Hematopoietic multipotent progenitor cell (in vitro differentiated cells): ENCODE results near the gene RASA2. TPM values are rescaled to one million over a fixed set of nuclear protein-coding genes. Genes with fewer than 3 reads are reported as not detected.
"Not testable (repeated sequence)": the region's sequence is repeated elsewhere in the genome, so short reads cannot be mapped to it uniquely, and the experiment has no call there.

Experiments used
- DNase-seq, 3 donors: peaks; one replicate each; pipeline ENCODE4 v3.0.0-alpha.2; 2011 to 2015; ENCODE audit warnings: low read depth in 2 of 3, low spot score in 2 of 3
- total RNA-seq: library from RNA; depleted of rRNA; stranded (reverse); fragments of >200 nt; gene quantifications from one replicate; pipeline ENCODE4 v1.2.3, GENCODE V29; 2012

The RASA2 gene
- total RNA-seq, 1 donor, result 11.6 TPM

DNA sequence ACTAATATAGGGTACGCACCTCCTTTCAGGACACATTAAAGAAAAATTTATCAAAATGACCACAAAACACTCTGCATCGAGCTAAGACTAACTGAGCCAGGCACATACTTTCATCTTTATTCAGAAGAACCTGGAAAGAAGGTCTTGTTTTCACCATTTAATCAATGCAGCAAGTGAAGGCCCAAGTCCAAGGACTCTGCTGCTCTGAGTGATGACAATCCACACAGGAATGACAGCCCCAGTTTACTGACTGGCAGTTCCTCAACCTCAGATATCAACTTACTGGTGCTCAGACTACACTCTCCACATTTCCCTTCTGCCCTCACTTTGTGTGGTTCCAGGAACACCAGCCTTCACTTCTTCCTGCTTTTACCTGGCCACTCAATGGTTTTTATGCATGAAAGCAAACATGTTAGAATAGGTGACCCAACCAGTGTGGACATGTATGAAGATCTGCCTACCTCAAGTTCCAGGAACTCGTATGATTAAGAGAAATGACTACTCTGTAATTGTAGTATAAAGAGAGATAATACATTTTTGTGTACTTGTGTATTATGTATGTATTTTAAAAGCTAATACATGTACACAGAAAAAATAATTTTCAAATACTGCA is 29.1 kb upstream of the RASA2 start:
- DNase-seq, result no peak

DNA sequence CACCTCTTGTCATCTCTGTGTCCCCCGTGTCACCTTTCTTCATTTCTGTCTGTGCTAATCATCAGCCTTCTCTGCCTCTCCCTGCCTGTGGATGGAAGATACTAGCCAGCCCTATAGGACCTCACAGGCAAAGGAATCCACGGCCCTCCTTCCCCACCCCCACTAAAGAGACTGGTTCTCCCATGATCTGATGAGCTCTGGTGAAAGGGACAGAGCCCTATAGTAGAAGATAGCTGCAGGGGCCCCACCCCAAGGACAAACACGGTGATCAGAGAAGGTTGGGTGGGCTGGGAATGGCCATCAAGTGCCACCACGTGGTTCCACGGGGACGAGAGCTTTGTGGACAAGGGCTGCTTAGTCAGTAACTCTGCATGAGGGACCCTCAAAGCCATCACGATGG is 27.8 kb upstream of the RASA2 start:
- DNase-seq, result no peak

DNA sequence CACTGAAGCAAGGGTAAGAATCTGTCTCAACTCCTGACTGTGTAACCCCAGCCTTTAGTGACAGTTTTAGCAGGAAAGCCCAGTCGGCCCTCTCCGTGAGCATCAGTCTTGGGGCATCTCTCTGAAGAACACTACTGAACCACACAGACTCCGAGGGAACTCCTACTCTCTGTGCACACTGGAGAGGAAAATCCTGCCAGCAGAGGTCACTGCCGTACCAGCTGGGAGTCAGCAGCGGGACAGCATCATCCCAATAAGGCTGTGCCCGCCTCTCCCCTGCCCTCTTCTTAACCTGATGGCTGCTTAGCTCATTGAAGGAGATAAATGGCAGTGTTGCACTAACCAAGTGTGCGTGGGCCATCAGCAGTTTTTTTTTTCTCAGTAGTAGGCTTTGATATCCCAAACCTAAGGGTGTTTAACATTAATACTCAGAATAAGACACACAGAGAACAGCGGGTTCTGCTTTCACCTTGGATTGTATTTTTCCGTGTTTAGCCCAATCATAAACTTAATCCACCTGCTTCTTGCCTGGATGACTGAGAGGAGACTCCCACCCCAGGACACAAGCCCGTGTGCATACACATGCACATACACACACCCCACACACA is 26.6 kb upstream of the RASA2 start:
- DNase-seq, result peak; percentile 65 to 91 (median 78)

DNA sequence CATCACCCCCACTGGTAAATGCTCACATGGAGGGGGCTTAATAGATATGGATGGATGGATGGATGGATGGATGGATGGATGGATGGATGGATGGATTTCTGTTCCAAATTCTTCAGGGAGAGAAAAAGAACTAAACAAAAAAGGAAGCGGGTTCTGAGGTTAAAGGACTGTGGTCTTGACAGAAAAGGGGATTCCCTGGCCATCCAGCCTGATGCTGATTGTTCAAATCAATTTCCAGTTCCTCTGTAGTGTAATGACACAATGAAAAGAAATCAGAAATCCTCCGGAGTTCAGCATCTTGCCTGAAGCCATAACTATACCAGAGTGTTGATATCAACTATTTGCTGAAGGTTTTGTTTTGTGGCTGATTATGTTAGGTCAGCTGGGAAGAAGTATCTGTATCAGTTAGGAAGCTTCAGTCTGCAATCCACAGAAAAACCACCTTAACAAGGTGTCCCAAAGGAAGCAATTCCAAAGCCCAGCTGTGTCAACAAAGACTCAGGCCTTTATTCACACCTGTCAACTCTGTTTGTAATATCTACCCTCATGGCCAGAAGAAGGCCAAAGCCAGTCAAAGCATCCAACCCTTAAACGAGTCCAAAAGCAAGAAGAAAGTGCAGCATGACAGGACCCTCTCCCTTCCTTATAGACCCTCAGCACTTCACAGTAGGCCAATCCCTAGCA is 24.5 kb upstream of the RASA2 start:
- DNase-seq, result peak in 1 of 3 donors; percentile 46

DNA sequence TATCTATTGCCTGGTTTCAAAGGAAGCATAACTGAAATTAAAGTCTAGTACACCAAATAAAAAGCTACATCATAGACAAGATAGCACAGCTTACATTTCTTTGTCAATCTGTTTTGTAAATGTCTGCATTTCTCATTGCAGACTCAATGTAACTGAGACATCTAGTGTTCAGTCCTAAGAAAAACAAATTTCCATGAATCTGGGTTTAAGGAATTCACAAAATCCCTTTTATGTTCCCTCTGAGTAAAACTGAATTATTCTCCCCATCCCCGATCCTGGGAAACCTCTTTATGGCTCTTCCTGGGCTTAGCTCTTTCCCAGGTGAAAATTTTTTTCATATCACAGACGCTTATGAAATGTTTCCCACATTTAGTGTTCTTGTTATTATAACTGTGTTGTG is 21.6 kb upstream of the RASA2 start:
- no peak for DNase-seq

DNA sequence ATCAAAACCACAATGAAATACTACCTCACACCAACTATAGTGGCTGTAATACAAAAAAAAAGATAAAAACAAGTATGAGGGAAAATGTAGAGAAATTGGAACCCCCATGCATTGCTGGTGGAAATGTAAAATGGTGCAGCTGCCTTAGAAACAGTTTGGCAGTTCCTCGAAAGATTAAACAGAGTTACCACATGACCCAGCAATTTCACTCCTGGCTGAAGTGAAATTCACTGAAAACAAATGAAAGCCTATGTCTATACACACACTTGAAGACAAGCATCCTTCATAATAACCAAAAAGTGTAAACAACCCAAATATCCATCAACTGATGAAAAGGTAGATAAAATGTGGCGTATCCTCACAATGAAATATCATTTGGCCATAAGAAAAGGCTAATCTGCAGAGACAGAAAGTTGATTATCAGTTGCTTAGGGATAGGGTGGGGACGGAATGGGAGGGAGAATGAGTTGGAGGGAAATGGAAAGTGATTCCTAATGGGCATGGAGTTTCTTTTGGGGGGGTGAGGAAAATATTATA is 20.1 kb upstream of the RASA2 start:
- no peak for DNase-seq

DNA sequence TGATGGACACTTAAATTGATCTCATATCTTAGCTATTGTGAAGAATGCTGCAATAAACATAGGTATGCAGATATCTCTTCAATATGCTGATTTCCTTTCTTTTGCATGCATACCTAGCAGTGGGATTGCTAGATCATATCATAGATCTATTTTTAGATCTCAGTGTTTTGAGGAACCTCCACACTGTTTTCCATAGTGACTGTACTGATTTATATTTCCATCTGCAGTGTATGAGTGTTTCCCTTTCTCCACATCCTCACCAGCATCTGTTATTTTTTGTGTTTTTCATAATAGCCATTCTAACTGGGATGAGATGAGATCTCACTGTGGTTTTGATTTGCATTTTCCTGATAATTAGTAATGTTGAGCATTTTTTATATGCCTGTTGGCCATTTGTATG is 17.1 kb upstream of the RASA2 start:
- no peak for DNase-seq

DNA sequence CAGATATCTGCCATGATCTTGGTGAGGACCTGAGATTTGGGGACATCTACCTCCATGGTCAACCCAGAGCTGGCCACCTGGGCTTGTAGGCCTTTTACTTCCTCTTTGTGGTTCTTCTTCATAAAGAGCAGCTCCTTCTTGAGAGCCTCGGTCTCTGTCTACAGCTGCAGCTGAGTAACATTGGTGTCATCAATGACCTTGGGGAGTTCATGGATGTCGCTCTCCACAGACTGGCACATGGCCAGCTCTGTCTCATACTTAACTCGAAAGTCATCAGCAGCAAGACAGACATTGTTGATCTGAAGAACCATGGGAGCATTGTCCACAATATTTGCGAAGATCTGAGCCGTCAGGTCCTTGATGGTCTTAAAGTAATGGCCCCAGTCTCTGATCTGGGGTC is 15.7 kb upstream of the RASA2 start:
- no peak for DNase-seq

DNA sequence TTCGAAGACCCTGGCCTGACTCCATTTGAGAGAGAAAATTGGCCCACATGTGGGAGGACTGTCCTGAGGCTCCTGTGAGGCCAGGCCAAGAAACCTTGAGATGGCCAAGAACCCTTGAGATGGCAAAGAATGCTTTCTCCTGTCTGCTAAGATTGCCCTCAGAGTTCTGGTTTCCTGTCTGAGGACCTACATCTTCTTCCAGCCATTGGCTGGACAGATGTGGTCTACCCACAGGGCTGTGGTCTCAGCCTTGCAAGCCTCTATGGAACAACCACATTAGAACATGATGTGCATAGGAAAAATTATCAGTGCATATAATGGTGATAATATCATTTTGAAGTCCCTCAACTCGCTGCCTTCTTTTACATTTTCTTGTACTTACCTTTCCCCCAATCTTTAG is 10.8 kb upstream of the RASA2 start:
- peak in 1 of 3 donors; percentile 55 for DNase-seq

DNA sequence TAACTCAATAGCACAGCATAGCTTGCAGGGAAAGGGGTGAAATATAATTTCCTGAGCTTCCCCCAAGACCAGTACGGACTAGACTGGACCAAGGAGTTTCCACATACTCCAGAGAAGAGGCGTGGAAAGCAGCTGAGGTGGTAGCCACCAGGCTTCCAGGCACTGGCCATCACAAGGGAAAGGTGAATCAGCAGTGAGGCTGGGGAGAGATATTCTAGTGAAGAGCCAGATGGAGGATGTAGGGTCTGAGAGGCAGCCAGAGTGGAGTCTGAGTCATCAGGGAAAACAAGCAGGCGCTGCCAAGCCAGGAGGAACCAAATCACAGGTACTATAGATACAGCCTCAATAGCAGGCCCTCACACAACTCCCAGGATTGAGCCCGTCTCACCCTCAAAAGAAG is 9.6 kb upstream of the RASA2 start:
- DNase-seq, result peak in 1 of 3 donors; percentile 32

DNA sequence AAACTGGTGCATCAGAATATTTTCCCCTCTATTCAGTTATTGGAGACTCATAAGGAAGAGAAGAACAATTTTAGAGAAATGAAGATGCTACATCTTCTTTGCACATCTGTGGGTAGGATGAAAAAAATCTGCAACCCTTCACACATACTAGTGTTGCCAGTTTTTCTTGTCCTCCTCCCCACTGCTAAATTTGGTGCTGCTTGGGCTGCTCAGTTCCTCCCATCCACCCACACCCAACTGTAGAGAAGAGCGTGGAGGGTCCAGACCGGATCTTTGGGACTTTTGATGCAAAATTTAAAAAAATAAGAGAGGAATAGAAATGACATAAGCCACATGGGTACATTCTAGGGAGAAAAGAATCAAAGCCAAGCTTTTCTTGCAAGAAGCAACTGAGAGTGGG is 8.7 kb upstream of the RASA2 start:
- DNase-seq, result no peak

DNA sequence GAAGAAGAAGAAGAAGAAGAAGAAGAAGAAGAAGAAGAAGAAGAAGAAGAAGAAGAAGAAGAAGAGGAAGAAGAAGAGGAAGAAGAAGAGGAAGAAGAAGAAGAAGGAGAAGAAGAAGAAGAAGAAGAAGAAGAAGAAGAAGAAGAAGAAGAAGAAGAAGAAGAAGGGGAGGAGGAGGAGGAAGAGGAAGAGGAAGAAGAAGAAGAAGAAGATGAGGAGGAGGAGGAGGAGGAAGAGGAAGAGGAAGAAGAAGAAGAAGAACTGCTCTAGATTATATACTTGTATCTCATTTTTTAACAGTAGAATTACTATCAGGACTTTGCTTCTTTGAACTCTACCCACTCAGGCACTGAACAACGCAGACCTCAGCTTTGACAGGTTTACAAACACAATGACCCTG is 8.0 kb upstream of the RASA2 start:
- DNase-seq, result not testable (repeated sequence)

DNA sequence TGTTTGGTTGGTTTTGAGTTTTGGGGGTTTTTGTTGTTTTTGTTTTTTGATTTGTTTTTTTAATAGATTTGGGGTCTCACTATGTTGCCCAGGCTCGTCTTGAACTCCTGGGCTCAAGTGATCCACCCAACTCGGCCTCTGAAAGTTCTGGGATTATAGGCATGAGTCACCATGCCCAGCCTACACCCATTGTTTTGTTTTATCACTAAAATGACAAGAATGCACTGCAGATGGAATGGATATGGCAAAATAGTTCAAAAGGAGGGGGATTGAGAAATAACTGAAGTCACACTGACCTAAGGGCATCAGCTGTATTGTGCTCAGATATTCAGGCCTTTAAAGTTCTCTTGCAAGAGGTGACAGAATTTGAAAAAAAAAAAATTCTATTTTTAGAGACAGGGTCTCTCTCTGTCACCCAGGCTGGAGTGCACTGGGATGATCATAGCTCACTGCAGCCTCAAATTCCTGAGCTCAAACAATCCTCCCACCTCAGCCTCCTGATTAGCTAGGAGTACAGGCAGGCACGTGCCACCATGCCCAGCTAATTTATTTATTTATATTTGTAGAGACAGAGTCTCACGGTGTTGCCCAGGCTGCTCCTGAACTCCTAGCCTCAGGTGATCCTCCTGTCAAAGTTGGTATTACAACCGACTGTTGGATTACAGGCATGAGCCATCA is 4.4 kb upstream of the RASA2 start:
- DNase-seq, result no peak

DNA sequence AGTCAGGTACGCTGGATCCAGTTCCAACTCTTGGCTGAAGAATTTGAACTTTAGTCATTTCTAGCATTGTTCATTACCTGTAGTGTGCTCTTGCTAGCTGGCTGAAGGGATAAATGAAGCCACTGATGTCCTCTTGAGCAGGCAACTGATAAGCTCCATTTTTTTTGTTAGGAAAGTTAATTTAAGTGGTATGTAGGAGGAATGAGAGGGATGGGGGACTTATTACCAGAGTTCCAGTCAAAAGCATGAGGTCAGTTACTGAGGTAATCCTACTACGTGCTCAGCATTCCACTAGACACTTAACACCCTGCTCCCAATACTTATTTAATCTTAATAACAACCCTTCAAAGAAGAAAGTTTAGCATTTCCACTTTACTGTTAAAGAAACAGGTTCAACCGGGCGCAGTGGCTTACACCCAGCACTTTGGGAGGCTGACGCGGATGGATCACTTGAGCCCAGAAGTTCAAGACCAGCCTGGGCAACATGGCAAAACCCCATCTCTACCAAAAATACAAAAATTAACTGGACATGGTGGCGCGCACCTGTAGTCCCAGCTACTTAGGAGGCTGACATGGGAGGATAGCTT is 2.0 kb upstream of the RASA2 start:
- DNase-seq, result no peak

DNA sequence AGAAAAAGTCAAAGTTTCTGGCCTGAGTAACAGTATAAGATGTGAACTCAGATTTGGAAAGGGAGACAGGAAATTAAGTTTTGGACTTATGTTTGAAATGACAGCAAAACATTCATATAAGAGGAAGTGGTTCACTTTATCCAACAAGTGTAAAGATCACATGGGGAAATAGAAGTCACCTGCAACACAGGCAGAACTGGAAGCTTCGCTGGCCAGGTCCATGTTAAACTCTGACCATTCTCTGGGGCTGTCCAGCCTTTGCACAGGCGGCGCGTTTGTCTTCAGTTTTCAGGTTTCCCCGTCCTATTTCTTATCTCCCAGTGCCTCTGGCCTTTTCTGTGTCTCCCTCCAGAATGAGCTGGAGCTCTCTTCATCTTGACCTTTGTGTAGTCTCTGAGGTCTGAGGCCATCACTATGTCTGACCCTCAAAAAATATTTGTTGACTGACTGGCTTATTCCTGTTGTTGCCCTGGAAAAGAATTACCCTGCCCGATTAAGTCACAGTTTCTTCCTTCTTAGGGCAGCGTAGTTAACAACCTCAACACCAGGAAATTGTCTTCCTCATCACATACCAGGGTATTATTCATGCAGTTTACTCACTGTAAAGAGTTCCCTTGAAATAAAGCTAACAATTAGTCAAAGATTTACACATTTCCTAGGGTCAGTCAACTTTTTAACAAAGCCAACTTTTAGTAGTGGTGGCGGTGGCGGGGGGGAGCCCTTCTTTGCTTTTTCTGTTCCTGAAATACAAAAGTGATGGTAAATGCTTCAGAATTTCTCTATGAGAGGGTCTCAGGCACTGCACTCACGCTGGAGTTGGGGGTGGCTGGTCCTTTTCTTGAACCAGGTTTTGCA is 959 bp upstream of the RASA2 start:
- peak in 2 of 3 donors; percentile 30 to 37 for DNase-seq

DNA sequence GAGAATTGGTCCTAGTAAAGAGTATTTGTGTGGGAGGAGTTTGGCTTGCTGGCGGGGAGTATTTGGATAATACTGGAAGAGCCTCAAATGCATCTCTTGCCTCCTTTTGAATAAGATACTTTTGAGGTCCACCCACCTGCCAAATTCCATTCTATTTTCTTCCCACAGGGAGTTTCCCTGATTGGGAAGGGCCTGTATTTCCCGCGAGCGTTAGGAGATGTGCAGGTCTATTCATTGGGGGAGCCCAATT is 406 bp upstream of the RASA2 start:
- DNase-seq, result peak in 1 of 3 donors; percentile 7

DNA sequence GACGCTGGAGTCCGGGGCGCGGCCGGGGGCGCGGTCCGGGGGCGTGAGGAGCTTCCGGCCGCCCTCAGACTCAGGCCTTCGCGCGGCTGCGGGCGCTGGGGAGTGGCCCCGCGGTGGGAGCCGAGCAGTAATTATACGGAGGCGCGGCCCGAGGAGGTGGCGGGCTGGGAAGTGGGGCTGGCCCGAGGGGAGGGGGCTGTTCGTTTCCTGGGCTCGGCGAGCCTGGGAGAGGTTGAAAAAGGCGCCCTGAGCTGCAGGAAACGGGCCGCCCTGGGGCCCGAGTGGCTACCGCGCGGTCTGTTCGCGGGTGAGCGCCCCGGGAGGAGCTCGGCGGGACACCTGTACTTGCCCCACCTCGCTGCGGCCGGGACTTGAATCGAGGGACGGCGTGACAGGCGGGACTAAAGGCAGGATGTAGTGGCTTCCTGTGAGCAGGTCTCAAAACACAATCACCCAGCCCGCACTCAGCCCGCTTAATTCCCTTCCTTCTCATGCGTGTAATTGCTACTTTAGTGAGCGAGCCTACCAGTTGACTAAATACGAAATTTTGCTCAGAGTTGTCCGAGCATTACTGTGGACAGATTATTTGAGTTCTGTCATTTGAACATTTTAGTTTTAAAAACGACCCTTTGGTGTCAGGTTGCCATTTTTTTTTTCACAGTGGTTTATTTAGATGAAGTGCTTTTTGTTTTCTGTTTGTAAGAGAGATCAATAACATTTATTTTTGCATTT is 860 bp downstream of the RASA2 start:
- DNase-seq, result peak; percentile 60 to 84 (median 83)

DNA sequence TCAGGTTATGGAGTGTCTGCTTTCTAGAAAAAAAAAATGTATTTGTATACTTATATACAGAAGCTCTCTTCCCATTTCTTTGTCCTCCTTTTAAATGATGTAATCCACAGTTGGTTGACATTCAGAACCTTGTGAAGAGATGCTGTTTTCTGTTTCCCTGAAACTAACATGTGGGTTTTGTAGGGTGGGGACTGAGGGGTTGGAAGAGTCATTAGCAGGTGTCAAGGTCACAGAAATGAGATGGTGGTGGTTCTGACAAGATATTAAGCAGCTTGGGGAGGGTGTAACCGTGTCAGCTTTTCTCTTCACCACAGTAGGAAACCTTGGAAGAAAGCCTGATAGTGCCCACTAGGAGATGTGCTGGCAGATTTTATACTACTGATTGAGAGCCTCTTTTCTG is 2.4 kb downstream of the RASA2 start:
- DNase-seq, result no peak

DNA sequence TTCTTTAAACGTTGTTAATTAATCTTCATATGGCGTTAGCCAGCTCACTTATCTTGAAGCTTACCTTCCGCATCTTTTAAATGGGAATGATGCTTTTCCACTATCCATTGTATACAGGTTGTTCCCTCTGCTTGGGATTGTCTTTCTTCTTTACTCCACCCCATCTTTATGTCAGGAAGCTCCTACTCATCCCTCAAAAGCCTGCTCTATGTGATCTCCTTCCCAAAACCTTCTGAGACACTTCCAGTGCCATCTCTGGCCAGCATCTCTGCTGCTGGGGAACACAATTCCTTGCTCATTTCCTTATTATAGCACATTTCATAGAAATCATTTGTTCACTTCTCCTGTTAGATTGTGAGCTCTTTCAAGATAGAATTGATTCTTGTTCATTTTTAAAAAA is 4.3 kb downstream of the RASA2 start:
- DNase-seq, result no peak

DNA sequence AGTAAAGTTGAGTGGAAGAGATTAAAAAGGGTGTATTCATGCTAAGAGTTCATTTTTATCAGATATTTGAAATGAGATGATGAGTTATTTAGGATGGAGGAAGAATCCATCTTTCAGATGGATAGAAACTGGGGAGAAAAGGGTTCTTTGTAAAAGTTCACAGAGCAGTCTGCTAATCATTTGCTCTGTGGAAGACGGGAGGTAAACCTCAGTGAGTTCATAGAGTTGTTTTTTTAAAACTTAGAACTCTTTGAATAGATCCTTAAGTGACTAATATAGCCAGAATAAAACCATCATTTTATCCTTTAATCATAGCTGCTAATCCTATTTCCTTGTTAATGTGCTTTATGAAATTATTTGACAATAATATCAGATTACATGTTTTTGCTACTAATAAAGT is 5.1 kb downstream of the RASA2 start:
- DNase-seq, result no peak
